Upper lobe of left lung (tissue), 4 donors: ENCODE data around the gene TSHZ2.

ENCODE experiments used
- EP300 ChIP-seq, 4 donors: sonication (generic); formaldehyde crosslinking; IDR thresholded peaks; one replicate each; pipeline ENCODE4 v1.5.1; 2017; ENCODE audit warnings: antibody characterized with exemption in 4 of 4, control low read depth in 2 of 4
- POLR2A ChIP-seq, 4 donors: fragments of 450-650 bp; IDR thresholded peaks; one replicate each; pipeline ENCODE4 v1.5.1; 2016 to 2017; ENCODE audit warnings: antibody characterized with exemption in 4 of 4, mild to moderate bottlenecking in 2 of 4
- POLR2AphosphoS5 ChIP-seq, 2 donors: sonication (generic); formaldehyde crosslinking; IDR thresholded peaks; one replicate each; pipeline ENCODE4 v1.5.1; 2017; ENCODE audit warnings: antibody characterized with exemption in 2 of 2
- TF ChIP-seq, protein P1 (sequence below), 6 experiments: fragments of 450-650 bp in 4 of 6; fragments of 200-600 bp in 2 of 6; sonication (generic) in 2 of 6; IDR thresholded peaks; one replicate each; pipeline ENCODE4 v1.5.1; 2016 to 2019; ENCODE audit warnings: antibody characterized with exemption in 6 of 6

DNA sequence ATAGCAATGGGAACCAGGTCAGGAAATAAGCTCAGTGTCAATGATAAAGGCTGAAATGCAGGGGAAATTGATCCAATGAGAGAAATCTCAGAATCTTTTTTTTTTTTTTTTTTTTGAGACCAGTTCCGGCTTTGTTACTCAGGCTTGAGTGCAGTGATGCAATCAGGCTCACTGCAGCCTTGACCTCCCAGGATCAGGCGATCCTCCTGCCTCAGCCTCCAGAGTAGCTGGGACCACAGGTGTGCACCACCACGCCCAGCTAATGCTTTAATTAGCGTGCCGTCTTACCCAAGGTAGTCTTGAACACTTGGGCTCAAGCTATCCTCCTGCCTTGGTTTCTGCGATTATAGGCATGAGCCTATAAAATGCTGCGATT lies 325.0 kb downstream of the TSHZ2 start:
- no peak for TF ChIP-seq POLR2AphosphoS5 (IDR thresholded peaks at IDR 0.05)
- TF ChIP-seq, protein P1, sequence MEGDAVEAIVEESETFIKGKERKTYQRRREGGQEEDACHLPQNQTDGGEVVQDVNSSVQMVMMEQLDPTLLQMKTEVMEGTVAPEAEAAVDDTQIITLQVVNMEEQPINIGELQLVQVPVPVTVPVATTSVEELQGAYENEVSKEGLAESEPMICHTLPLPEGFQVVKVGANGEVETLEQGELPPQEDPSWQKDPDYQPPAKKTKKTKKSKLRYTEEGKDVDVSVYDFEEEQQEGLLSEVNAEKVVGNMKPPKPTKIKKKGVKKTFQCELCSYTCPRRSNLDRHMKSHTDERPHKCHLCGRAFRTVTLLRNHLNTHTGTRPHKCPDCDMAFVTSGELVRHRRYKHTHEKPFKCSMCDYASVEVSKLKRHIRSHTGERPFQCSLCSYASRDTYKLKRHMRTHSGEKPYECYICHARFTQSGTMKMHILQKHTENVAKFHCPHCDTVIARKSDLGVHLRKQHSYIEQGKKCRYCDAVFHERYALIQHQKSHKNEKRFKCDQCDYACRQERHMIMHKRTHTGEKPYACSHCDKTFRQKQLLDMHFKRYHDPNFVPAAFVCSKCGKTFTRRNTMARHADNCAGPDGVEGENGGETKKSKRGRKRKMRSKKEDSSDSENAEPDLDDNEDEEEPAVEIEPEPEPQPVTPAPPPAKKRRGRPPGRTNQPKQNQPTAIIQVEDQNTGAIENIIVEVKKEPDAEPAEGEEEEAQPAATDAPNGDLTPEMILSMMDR (IDR thresholded peaks at IDR 0.05), result no peak
- no peak for TF ChIP-seq EP300 (IDR thresholded peaks at IDR 0.05)
- TF ChIP-seq POLR2A (IDR thresholded peaks at IDR 0.05), result no peak
